ENCODE data around the gene SORCS3.

- TF ChIP-seq CTCF (IDR thresholded peaks at IDR 0.05; ENCODE audit: low read depth, low read length) (no peak), MAX (IDR thresholded peaks at IDR 0.05; ENCODE audit: low read depth, low read length) (no peak), POLR2A (IDR thresholded peaks at IDR 0.05; ENCODE audit: extremely low read depth, insufficient read length) (no peak), MYC (IDR thresholded peaks at IDR 0.05; ENCODE audit: low read depth, low read length) (no peak)
Observed at GRCh38 chr10:104895981-104896380, 254.9 kb downstream of the SORCS3 start.
